DND-41 (cell line): ENCODE data around the gene HADH.

Source experiments
- ATAC-seq: fragments of 200-7000 bp; cut with Tn5 transposase; 3 replicates; pipeline ENCODE4 v1.9.1; 2021; ENCODE audit warnings: low read depth; ENCODE audit not compliant: insufficient read depth
- DNase-seq: peaks from one replicate; pipeline ENCODE4 v3.0.0-alpha.2; 2020
- H2AFZ ChIP-seq: 2 replicates; pipeline ENCODE4 v1.6.0; 2012; ENCODE audit warnings: low read depth, low read length
- H3K27ac ChIP-seq: 2 replicates; pipeline ENCODE4 v1.5.1; 2012; ENCODE audit warnings: low read length, inconsistent platforms
- H3K27me3 ChIP-seq: fragments of 200-600 bp; sonication (generic); 2 replicates; pipeline ENCODE4 v1.6.0; 2012; ENCODE audit warnings: low read length, mild to moderate bottlenecking, inconsistent platforms; ENCODE audit not compliant: insufficient read depth, poor library complexity
- H3K36me3 ChIP-seq: 2 replicates; pipeline ENCODE4 v1.5.1; 2012; ENCODE audit warnings: low read length, inconsistent platforms; ENCODE audit not compliant: insufficient read depth
- H3K4me1 ChIP-seq: 2 replicates; pipeline ENCODE4 v1.5.1; 2012; ENCODE audit warnings: mild to moderate bottlenecking, low read length; ENCODE audit not compliant: insufficient read depth
- H3K4me2 ChIP-seq: 2 replicates; pipeline ENCODE4 v1.6.0; 2012; ENCODE audit warnings: mild to moderate bottlenecking, moderate library complexity, low read length, inconsistent platforms; ENCODE audit not compliant: insufficient read depth
- H3K4me3 ChIP-seq, 2 experiments: fragments of 200-600 bp in 1 of 2; shearing (Covaris generic) in 1 of 2; 2 replicates each; pipeline ENCODE4 v1.5.1; 2012 to 2016; ENCODE audit warnings: inconsistent platforms in 2 of 2, low read length in 2 of 2, mild to moderate bottlenecking in 2 of 2, low read depth in 1 of 2, moderate library complexity in 1 of 2
- H3K79me2 ChIP-seq: 2 replicates; pipeline ENCODE4 v1.6.0; 2012; ENCODE audit warnings: low read length, inconsistent platforms; ENCODE audit not compliant: insufficient read depth
- H3K9ac ChIP-seq: 2 replicates; pipeline ENCODE4 v1.6.0; 2012; ENCODE audit warnings: low read depth, mild to moderate bottlenecking, inconsistent platforms, low read length, moderate library complexity
- H3K9me3 ChIP-seq: 2 replicates; pipeline ENCODE4 v1.5.1; 2012; ENCODE audit warnings: low read length, moderate library complexity, mild to moderate bottlenecking, inconsistent platforms; ENCODE audit not compliant: insufficient read depth, severe bottlenecking
- H4K20me1 ChIP-seq: 2 replicates; pipeline ENCODE4 v1.6.0; 2012; ENCODE audit warnings: low read length; ENCODE audit not compliant: insufficient read depth
- EZH2 ChIP-seq: IDR thresholded peaks from 3 replicates; pipeline ENCODE4 v1.6.1; 2012; ENCODE audit warnings: borderline replicate concordance, low read depth, mild to moderate bottlenecking, moderate library complexity, low read length, inconsistent platforms; ENCODE audit not compliant: severe bottlenecking
- TF ChIP-seq, protein P1 (sequence below): IDR thresholded peaks from 2 replicates; pipeline ENCODE4 v1.5.1; 2012; ENCODE audit warnings: borderline replicate concordance, low read length, moderate library complexity, mild to moderate bottlenecking; ENCODE audit not compliant: poor library complexity, severe bottlenecking; ENCODE audit errors: extremely low read depth

Gene HADH

DNA sequence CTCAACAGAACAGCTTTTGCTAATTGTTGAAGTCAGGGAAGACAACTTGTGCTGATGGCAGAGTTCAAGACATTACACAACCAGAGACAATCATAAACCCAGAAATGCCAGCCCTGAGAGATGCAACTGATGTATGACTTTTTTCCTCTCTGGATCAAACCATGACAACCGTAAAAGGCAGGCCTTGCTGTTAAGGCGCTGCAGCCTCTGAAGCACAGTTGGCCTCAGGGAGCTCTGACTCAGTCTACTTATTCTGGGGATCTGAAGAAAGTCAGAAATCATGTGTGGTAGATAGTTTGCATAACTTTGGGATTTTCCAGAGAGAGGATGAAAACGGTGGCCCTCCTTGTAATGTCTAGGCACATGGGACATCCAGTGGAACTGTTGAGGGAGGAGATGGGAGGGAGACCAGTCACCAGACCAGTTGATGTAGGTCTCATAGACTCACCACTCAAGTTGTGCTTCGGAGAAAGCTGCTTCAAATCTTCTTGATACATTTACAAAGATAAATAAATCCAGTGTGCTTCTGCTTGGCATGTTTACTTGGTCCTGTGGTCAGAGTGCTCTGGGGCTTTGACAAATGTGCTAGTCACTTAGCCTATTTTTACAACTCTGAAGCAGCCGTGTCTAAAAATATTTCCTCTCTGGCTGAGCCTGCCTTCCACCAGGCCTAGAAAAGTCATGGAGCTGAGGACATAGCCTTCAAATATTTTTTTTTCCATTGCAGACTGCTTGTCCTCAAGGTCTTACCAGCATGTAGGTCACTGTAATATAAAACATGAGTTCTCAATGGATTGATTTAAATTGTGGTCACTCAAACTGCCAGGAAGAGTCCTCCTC lies 7.5 kb downstream of the HADH start:
- DNase-seq (no peak), ATAC-seq (no peak)
- Histone ChIP-seq H2AFZ (no peak overlapping the region), H3K4me2 (no peak overlapping the region), H3K9me3 (no peaks in the 10 kb centered on the region), H3K4me3 (no peak overlapping the region), H4K20me1 (peaks cover 46% of the 10 kb centered on the region; the same call in 1 of the 2 replicates), H3K27ac (no peak overlapping the region), H3K36me3 (peaks cover 44% of the 10 kb centered on the region), H3K9ac (no peak overlapping the region), H3K4me1 (peaks cover 41% of the 10 kb centered on the region), H3K79me2 (peaks cover 94% of the 10 kb centered on the region), H3K27me3 (no peaks in the 10 kb centered on the region)
- TF ChIP-seq, protein P1, sequence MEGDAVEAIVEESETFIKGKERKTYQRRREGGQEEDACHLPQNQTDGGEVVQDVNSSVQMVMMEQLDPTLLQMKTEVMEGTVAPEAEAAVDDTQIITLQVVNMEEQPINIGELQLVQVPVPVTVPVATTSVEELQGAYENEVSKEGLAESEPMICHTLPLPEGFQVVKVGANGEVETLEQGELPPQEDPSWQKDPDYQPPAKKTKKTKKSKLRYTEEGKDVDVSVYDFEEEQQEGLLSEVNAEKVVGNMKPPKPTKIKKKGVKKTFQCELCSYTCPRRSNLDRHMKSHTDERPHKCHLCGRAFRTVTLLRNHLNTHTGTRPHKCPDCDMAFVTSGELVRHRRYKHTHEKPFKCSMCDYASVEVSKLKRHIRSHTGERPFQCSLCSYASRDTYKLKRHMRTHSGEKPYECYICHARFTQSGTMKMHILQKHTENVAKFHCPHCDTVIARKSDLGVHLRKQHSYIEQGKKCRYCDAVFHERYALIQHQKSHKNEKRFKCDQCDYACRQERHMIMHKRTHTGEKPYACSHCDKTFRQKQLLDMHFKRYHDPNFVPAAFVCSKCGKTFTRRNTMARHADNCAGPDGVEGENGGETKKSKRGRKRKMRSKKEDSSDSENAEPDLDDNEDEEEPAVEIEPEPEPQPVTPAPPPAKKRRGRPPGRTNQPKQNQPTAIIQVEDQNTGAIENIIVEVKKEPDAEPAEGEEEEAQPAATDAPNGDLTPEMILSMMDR: no peak
- no peak for TF ChIP-seq EZH2

DNA sequence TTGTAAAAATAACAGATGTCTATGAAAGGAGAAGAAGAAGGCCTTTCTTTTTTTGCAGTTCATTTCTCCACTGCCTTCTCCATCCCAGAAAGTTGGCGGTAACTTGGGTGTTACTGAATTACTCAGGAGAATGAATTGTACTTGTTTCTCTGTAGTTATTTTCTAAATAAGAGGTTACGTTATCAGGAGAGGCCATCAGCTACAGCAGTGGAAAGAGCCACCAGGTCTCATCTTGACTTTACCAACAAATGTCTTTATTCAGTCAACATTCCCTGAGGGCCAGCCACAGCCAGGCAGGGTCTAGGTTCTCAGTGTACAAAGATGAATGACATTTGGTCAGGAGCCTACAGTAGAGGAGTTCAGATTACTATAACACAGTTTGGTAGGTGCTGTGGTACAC lies 8.1 kb downstream of the HADH start:
- ATAC-seq (no peak), DNase-seq (no peak)
- Histone ChIP-seq H3K9me3 (no peaks in the 10 kb centered on the region), H3K36me3 (peaks cover 44% of the 10 kb centered on the region), H3K4me3 (no peak overlapping the region), H3K9ac (no peak overlapping the region), H3K79me2 (peaks cover 89% of the 10 kb centered on the region), H3K4me1 (peaks cover 35% of the 10 kb centered on the region), H3K27me3 (no peaks in the 10 kb centered on the region), H4K20me1 (peaks cover 39% of the 10 kb centered on the region; the same call in 1 of the 2 replicates), H2AFZ (no peak overlapping the region), H3K4me2 (no peak overlapping the region), H3K27ac (no peak overlapping the region)
- TF ChIP-seq, protein P1: no peak

DNA sequence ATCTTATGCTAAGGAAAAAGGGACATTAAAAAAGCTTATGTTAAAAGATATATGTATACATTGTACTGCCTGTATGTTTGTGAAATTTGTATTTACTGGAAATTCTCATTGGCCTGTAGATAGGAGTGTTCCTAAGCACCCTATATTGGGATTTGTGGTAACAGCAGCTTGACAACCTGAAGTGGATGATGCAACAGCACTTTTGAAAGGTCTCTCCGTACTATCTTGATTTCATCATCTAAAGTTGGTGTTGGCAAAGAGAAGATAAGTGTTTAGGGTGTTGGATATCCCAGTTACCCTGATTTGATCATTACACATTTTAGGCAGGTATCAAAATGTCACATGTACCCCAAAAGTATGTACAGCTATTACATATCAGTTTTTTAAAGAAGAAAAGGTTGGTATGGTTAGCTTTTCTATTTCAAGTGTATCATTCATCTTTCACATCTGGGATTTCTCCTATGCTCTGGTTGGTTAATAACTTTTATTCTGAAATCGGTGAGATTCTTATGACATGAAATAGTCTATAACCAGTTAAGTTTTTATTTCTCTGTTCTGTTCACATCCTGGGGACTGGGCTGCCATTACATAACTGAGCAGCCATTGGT lies 10.3 kb downstream of the HADH start:
- Histone ChIP-seq H3K4me1 (peaks cover 31% of the 10 kb centered on the region), H3K36me3 (peaks cover 37% of the 10 kb centered on the region), H3K27me3 (no peaks in the 10 kb centered on the region), H3K27ac (no peak overlapping the region), H3K9ac (no peak overlapping the region), H3K4me3 (no peak overlapping the region), H3K4me2 (no peak overlapping the region), H3K79me2 (peaks cover 70% of the 10 kb centered on the region), H2AFZ (no peak overlapping the region), H3K9me3 (no peaks in the 10 kb centered on the region), H4K20me1 (peaks cover 21% of the 10 kb centered on the region)
- DNase-seq: no peak
- no peak for ATAC-seq
- TF ChIP-seq EZH2: no peak
- TF ChIP-seq, protein P1: no peak
